ENCODE data around the gene RASGRF2.
"Not testable (repeated sequence)": the region's sequence is repeated elsewhere in the genome, so short reads cannot be mapped to it uniquely, and the experiment has no call there.

The RASGRF2 gene

GRCh38 chr5:81250004-81250403, 289.8 kb downstream of the RASGRF2 start:
- POLR2A ChIA-PET: interaction anchor here (1.7 kb wide), 1 partner anchor 51 kb away, joined by 4 read pairs; the partner anchor contains the start of gene ZCCHC9
- no peak for DNase-seq (ENCODE audit: extremely low spot score)
- CTCF ChIA-PET: interaction anchor here (0.5 kb wide), 1 partner anchor 54 kb away, joined by 3 read pairs; no protein-coding TSS in a partner anchor
- TF ChIP-seq NFRKB (IDR thresholded peaks at IDR 0.05) (no peak), TARDBP (IDR thresholded peaks at IDR 0.05) (no peak), L3MBTL2 (conservative IDR thresholded peaks at IDR 0.05) (no peak), SUZ12 (IDR thresholded peaks at IDR 0.05) (no peak), SP1 (IDR thresholded peaks at IDR 0.05) (no peak), ZNF384 (IDR thresholded peaks at IDR 0.05) (no peak), FOXM1 (IDR thresholded peaks at IDR 0.05; ENCODE audit: borderline replicate concordance) (no peak), FOXA1 (IDR thresholded peaks at IDR 0.05) (no peak), HDGF (IDR thresholded peaks at IDR 0.05; ENCODE audit: borderline replicate concordance) (no peak), ELF4 (IDR thresholded peaks at IDR 0.05) (no peak), BHLHE40 (IDR thresholded peaks at IDR 0.05; ENCODE audit: borderline replicate concordance) (no peak), FOXK2 (IDR thresholded peaks at IDR 0.05) (no peak), CTBP1 (IDR thresholded peaks at IDR 0.05; ENCODE audit: borderline replicate concordance) (no peak)

- POLR2A ChIA-PET: no interaction called here
- no peak for DNase-seq (ENCODE audit: extremely low spot score)
- CTCF ChIA-PET: no interaction called here
- TF ChIP-seq LEF1 (IDR thresholded peaks at IDR 0.05; ENCODE audit: borderline replicate concordance): no peak
- no peak for TF ChIP-seq FOXK2 (IDR thresholded peaks at IDR 0.05)
- TF ChIP-seq PKNOX1 (IDR thresholded peaks at IDR 0.05): no peak
- no peak for TF ChIP-seq NFRKB (IDR thresholded peaks at IDR 0.05)
- TF ChIP-seq ZNF384 (IDR thresholded peaks at IDR 0.05): no peak
- TF ChIP-seq BHLHE40 (IDR thresholded peaks at IDR 0.05; ENCODE audit: borderline replicate concordance): no peak
- TF ChIP-seq CTBP1 (IDR thresholded peaks at IDR 0.05; ENCODE audit: borderline replicate concordance): no peak
- no peak for TF ChIP-seq L3MBTL2 (conservative IDR thresholded peaks at IDR 0.05)
- TF ChIP-seq HDGF (IDR thresholded peaks at IDR 0.05; ENCODE audit: borderline replicate concordance): no peak
- no peak for TF ChIP-seq ELF4 (IDR thresholded peaks at IDR 0.05)
- no peak for TF ChIP-seq ARNT (IDR thresholded peaks at IDR 0.05)
Observed at GRCh38 chr5:81251922-81252321, 291.8 kb downstream of the RASGRF2 start.

DNA sequence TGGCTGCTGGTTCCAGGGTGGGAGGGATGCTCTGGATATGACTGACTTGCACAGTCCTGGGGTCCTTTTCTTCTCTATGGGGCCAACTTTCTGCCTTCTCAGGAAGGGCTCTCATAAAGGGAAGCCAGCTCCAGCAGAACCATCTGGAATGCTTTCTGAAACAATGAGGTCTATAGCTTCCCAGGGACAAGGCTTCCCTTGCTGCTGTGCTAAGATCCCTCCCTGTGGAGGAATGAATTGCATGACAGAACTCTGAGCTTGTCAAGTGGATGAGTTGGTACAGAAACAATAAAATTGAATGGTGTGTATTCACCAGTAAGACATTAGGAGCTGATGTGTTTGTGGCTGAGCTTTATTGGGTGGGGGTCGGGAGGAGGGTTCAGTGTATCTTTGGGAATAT, 292.7 kb downstream of the RASGRF2 start:
- DNase-seq (ENCODE audit: extremely low spot score): no peak
- POLR2A ChIA-PET: no interaction called here
- no peak for TF ChIP-seq FOXM1 (IDR thresholded peaks at IDR 0.05; ENCODE audit: borderline replicate concordance)
- TF ChIP-seq CTBP1 (IDR thresholded peaks at IDR 0.05; ENCODE audit: borderline replicate concordance): no peak
- TF ChIP-seq FOXA1 (IDR thresholded peaks at IDR 0.05): no peak
- TF ChIP-seq ELF4 (IDR thresholded peaks at IDR 0.05): no peak
- no peak for TF ChIP-seq BHLHE40 (IDR thresholded peaks at IDR 0.05; ENCODE audit: borderline replicate concordance)
- no peak for TF ChIP-seq L3MBTL2 (conservative IDR thresholded peaks at IDR 0.05)
- TF ChIP-seq TARDBP (IDR thresholded peaks at IDR 0.05): no peak
- TF ChIP-seq FOXK2 (IDR thresholded peaks at IDR 0.05): no peak
- TF ChIP-seq LEF1 (IDR thresholded peaks at IDR 0.05; ENCODE audit: borderline replicate concordance): no peak
- no peak for TF ChIP-seq SP1 (IDR thresholded peaks at IDR 0.05)
- TF ChIP-seq PKNOX1 (IDR thresholded peaks at IDR 0.05): no peak
- no peak for TF ChIP-seq NFRKB (IDR thresholded peaks at IDR 0.05)
- TF ChIP-seq SUZ12 (IDR thresholded peaks at IDR 0.05): no peak
- TF ChIP-seq ZNF384 (IDR thresholded peaks at IDR 0.05): no peak
- TF ChIP-seq ARNT (IDR thresholded peaks at IDR 0.05): no peak
- TF ChIP-seq HDGF (IDR thresholded peaks at IDR 0.05; ENCODE audit: borderline replicate concordance): no peak
- CTCF ChIA-PET: interaction anchor here (0.6 kb wide), 1 partner anchor 1767 kb away, joined by 3 read pairs; no protein-coding TSS in a partner anchor

GRCh38 chr5:81253875-81254274, 293.7 kb downstream of the RASGRF2 start:
- ChIA-PET CTCF (interaction anchor here (0.6 kb wide), 1 partner anchor 1768 kb away, joined by 3 read pairs; no protein-coding TSS in a partner anchor), POLR2A (no interaction called here)
- TF ChIP-seq FOXM1 (IDR thresholded peaks at IDR 0.05; ENCODE audit: borderline replicate concordance) (no peak), FOXA1 (IDR thresholded peaks at IDR 0.05) (no peak), TARDBP (IDR thresholded peaks at IDR 0.05) (no peak), FOXK2 (IDR thresholded peaks at IDR 0.05) (no peak)
- no peak for DNase-seq (ENCODE audit: extremely low spot score)

DNA sequence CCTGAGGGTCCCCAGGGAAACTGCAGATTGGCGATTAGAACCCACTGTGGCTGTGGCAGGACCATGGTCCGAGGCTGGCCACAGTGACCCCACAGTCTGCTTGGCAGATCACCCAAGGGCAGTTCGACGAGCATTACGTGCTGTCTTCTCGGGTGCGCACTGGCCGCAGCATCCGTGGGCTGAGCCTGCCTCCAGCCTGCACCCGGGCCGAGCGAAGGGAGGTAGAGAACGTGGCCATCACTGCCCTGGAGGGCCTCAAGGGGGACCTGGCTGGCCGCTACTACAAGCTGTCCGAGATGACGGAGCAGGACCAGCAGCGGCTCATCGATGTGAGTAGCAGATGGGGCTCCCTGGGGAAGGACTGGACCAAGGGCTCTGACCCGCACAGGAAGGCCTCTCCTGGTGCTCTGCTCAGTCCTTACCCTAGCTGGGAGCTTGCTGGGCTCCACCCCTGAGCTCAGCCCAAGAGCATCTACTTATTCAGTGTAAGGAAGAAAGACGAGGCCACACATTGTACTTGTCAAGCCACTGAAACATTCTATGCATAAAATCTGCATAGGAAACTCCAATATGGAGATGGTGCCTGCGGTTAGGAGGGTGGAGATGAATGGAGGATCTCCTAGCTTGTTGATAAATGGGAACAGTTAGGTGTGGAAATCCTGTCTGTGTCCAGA, 294.9 kb downstream of the RASGRF2 start:
- ChIA-PET CTCF (no interaction called here), POLR2A (no interaction called here)
- no peak for DNase-seq (ENCODE audit: extremely low spot score)
- TF ChIP-seq ARNT (IDR thresholded peaks at IDR 0.05) (no peak), SUZ12 (IDR thresholded peaks at IDR 0.05) (no peak), SP1 (IDR thresholded peaks at IDR 0.05) (no peak), TARDBP (IDR thresholded peaks at IDR 0.05) (no peak), FOXA1 (IDR thresholded peaks at IDR 0.05) (no peak), L3MBTL2 (conservative IDR thresholded peaks at IDR 0.05) (no peak)

DNA sequence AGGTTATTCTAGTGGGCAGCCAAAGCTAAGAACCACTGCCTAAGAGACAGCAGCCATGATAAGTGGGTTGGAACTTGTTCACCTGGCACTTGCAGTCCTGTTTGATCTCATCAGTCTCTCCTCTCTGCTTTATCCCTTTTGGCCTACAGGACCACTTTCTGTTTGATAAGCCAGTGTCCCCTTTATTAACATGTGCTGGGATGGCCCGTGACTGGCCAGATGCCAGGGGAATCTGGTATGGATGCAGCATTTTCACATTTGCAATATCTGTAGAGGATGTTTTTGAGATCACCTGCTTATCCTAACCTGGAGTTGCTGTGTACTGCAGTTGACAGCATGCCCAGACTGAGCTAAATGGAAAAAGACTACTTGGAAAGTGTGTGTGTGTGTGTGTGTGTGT, 296.6 kb downstream of the RASGRF2 start:
- CTCF ChIA-PET: no interaction called here
- DNase-seq (ENCODE audit: extremely low spot score): no peak

DNA sequence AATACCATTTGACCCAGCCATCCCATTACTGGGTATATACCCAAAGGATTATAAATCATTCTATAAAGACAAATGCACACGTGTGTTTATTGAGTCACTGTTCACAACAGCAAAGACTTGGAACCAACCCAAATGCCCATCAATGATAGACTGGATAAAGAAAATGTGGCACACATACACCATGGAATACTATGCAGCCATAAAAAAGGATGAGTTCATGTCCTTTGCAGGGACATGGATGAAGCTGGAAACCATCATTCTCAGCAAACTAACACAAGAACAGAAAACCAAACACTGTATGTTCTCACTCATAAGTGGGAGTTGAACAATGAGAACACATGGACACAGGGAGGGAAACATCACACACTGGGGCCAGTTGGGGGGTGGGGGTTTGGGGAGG, 302.6 kb downstream of the RASGRF2 start:
- DNase-seq (ENCODE audit: extremely low spot score); POLR2A ChIA-PET; CTCF ChIA-PET: not testable (repeated sequence)

More for the DNA sequence above, 296.6 kb downstream of the RASGRF2 start:
- TF ChIP-seq BHLHE40 (IDR thresholded peaks at IDR 0.05; ENCODE audit: borderline replicate concordance) (no peak), NFRKB (IDR thresholded peaks at IDR 0.05) (no peak), SUZ12 (IDR thresholded peaks at IDR 0.05) (no peak), HDGF (IDR thresholded peaks at IDR 0.05; ENCODE audit: borderline replicate concordance) (no peak), L3MBTL2 (conservative IDR thresholded peaks at IDR 0.05) (no peak), PKNOX1 (IDR thresholded peaks at IDR 0.05) (no peak), ZNF384 (IDR thresholded peaks at IDR 0.05) (no peak), FOXK2 (IDR thresholded peaks at IDR 0.05) (no peak), CTBP1 (IDR thresholded peaks at IDR 0.05; ENCODE audit: borderline replicate concordance) (no peak), LEF1 (IDR thresholded peaks at IDR 0.05; ENCODE audit: borderline replicate concordance) (no peak), ELF4 (IDR thresholded peaks at IDR 0.05) (no peak), FOXA1 (IDR thresholded peaks at IDR 0.05) (no peak)
- POLR2A ChIA-PET: no interaction called here

Measured in HEK293T (cell line).